Measurements from ENCODE around the gene PSMD3.
"Not testable (repeated sequence)": the region's sequence is repeated elsewhere in the genome, so short reads cannot be mapped to it uniquely, and the experiment has no call there.

Gene PSMD3

GRCh38 chr17:40010946-40011500 lies 30.4 kb downstream of the PSMD3 start:
- not testable (repeated sequence) for H3K36me3 ChIP-seq (ENCODE audit: control insufficient read depth, insufficient read depth, low read length); H3K27me3 ChIP-seq (ENCODE audit: control insufficient read depth, insufficient read depth, low read length); H3K4me1 ChIP-seq (ENCODE audit: control insufficient read depth, insufficient read depth, low read length); H3K27ac ChIP-seq (ENCODE audit: low read depth, low read length); H3K4me3 ChIP-seq (ENCODE audit: low read length); H3K9ac ChIP-seq (ENCODE audit: low read length)

GRCh38 chr17:40012017-40012647 lies 31.5 kb downstream of the PSMD3 start:
- H3K36me3 ChIP-seq (ENCODE audit: control insufficient read depth, insufficient read depth, low read length); H3K9ac ChIP-seq (ENCODE audit: low read length); H3K4me3 ChIP-seq (ENCODE audit: low read length); H3K27me3 ChIP-seq (ENCODE audit: control insufficient read depth, insufficient read depth, low read length); H3K27ac ChIP-seq (ENCODE audit: low read depth, low read length); H3K4me1 ChIP-seq (ENCODE audit: control insufficient read depth, insufficient read depth, low read length): not testable (repeated sequence)

GRCh38 chr17:40014375-40014980 lies 33.9 kb downstream of the PSMD3 start:
- no peaks in the 10 kb centered on the region for H3K27me3 ChIP-seq (ENCODE audit: control insufficient read depth, insufficient read depth, low read length)
- peaks cover 17% of the 10 kb centered on the region for H3K4me1 ChIP-seq (ENCODE audit: control insufficient read depth, insufficient read depth, low read length)
- H3K9ac ChIP-seq (ENCODE audit: low read length), result no peak overlapping the region
- H3K36me3 ChIP-seq (ENCODE audit: control insufficient read depth, insufficient read depth, low read length), result peaks cover 2% of the 10 kb centered on the region
- H3K4me3 ChIP-seq (ENCODE audit: low read length), result no peak overlapping the region
- no peak overlapping the region for H3K27ac ChIP-seq (ENCODE audit: low read depth, low read length)

GRCh38 chr17:40015005-40015997 lies 34.7 kb downstream of the PSMD3 start, which contains the start of gene CSF3:
TSS of gene CSF3 (plus strand) at chr17:40015440. CDS start at chr17:40015475, 35 bp downstream.
- H3K27ac ChIP-seq (ENCODE audit: low read depth, low read length), result no peak within 1 kb of the TSS

GRCh38 chr17:40015998-40016985 lies 35.7 kb downstream of the PSMD3 start:
- H3K4me3 ChIP-seq (ENCODE audit: low read length), result no peak overlapping the region
- no peak overlapping the region for H3K27ac ChIP-seq (ENCODE audit: low read depth, low read length)
- peaks cover 17% of the 10 kb centered on the region for H3K4me1 ChIP-seq (ENCODE audit: control insufficient read depth, insufficient read depth, low read length)
- H3K9ac ChIP-seq (ENCODE audit: low read length), result no peak overlapping the region
- no peaks in the 10 kb centered on the region for H3K27me3 ChIP-seq (ENCODE audit: control insufficient read depth, insufficient read depth, low read length)
- peaks cover 9% of the 10 kb centered on the region for H3K36me3 ChIP-seq (ENCODE audit: control insufficient read depth, insufficient read depth, low read length)

More at GRCh38 chr17:40015005-40015997, 34.7 kb downstream of the PSMD3 start, which contains the start of gene CSF3:
- Histone ChIP-seq H3K4me3 (ENCODE audit: low read length) (no peak within 1 kb of the TSS), H3K27me3 (ENCODE audit: control insufficient read depth, insufficient read depth, low read length) (no peaks in the 10 kb centered on the region), H3K4me1 (ENCODE audit: control insufficient read depth, insufficient read depth, low read length) (peaks cover 17% of the 10 kb centered on the region), H3K9ac (ENCODE audit: low read length) (no peak within 1 kb of the TSS), H3K36me3 (ENCODE audit: control insufficient read depth, insufficient read depth, low read length) (peaks cover 9% of the 10 kb centered on the region)

- H3K4me3 ChIP-seq (ENCODE audit: low read length), result no peak overlapping the region
- H3K9ac ChIP-seq (ENCODE audit: low read length), result no peak overlapping the region
- peaks cover 11% of the 10 kb centered on the region for H3K36me3 ChIP-seq (ENCODE audit: control insufficient read depth, insufficient read depth, low read length)
- H3K27ac ChIP-seq (ENCODE audit: low read depth, low read length), result peak overlapping the region; percentile 46
- peaks cover 17% of the 10 kb centered on the region for H3K4me1 ChIP-seq (ENCODE audit: control insufficient read depth, insufficient read depth, low read length)
- H3K27me3 ChIP-seq (ENCODE audit: control insufficient read depth, insufficient read depth, low read length), result no peaks in the 10 kb centered on the region
Measured at GRCh38 chr17:40017422-40018080, 36.9 kb downstream of the PSMD3 start.

GRCh38 chr17:40018211-40019121 lies 37.9 kb downstream of the PSMD3 start:
- Histone ChIP-seq H3K27me3 (ENCODE audit: control insufficient read depth, insufficient read depth, low read length) (no peaks in the 10 kb centered on the region), H3K27ac (ENCODE audit: low read depth, low read length) (peak overlapping the region; percentile 58), H3K9ac (ENCODE audit: low read length) (no peak overlapping the region), H3K36me3 (ENCODE audit: control insufficient read depth, insufficient read depth, low read length) (peaks cover 16% of the 10 kb centered on the region), H3K4me3 (ENCODE audit: low read length) (peak overlapping the region; percentile 4), H3K4me1 (ENCODE audit: control insufficient read depth, insufficient read depth, low read length) (peaks cover 17% of the 10 kb centered on the region)

- Histone ChIP-seq H3K36me3 (ENCODE audit: control insufficient read depth, insufficient read depth, low read length) (peaks cover 16% of the 10 kb centered on the region), H3K27me3 (ENCODE audit: control insufficient read depth, insufficient read depth, low read length) (no peaks in the 10 kb centered on the region), H3K4me1 (ENCODE audit: control insufficient read depth, insufficient read depth, low read length) (peaks cover 16% of the 10 kb centered on the region), H3K9ac (ENCODE audit: low read length) (no peak overlapping the region), H3K4me3 (ENCODE audit: low read length) (no peak overlapping the region), H3K27ac (ENCODE audit: low read depth, low read length) (peak overlapping the region; percentile 58)
Measured at GRCh38 chr17:40019140-40019991, 38.8 kb downstream of the PSMD3 start.

GRCh38 chr17:40020146-40020545 lies 39.5 kb downstream of the PSMD3 start:
- H3K9ac ChIP-seq (ENCODE audit: low read length), result no peak overlapping the region
- H3K27ac ChIP-seq (ENCODE audit: low read depth, low read length), result no peak overlapping the region
- H3K36me3 ChIP-seq (ENCODE audit: control insufficient read depth, insufficient read depth, low read length), result peaks cover 16% of the 10 kb centered on the region

More at GRCh38 chr17:40020146-40020545, 39.5 kb downstream of the PSMD3 start:
- H3K4me1 ChIP-seq (ENCODE audit: control insufficient read depth, insufficient read depth, low read length), result peaks cover 16% of the 10 kb centered on the region
- no peaks in the 10 kb centered on the region for H3K27me3 ChIP-seq (ENCODE audit: control insufficient read depth, insufficient read depth, low read length)
- no peak overlapping the region for H3K4me3 ChIP-seq (ENCODE audit: low read length)
